Measurements from ENCODE around the gene ICA1L.

GRCh38 chr2:202771336-202771735, 100.2 kb downstream of the ICA1L start:
- TF ChIP-seq CTCF (IDR thresholded peaks at IDR 0.05) (no peak), POLR2A (IDR thresholded peaks at IDR 0.05) (no peak), POLR2AphosphoS5 (IDR thresholded peaks at IDR 0.05) (no peak)

Measured in prostate gland (tissue), 2 donors.